Mammary epithelial cell (primary cell): ENCODE measurements around the gene ZNF672.

Experiments used
- CTCF ChIP-seq, 2 donors: IDR thresholded peaks in 1 of 2; conservative IDR thresholded peaks in 1 of 2; 2 replicates each; pipeline ENCODE4 v1.5.1; 2011 to 2012; ENCODE audit warnings: inconsistent platforms in 2 of 2, low read length in 2 of 2, mild to moderate bottlenecking in 2 of 2, control low read depth in 1 of 2, low read depth in 1 of 2; ENCODE audit not compliant: insufficient read depth in 1 of 2; ENCODE audit errors: extremely low read depth in 1 of 2
- EZH2 ChIP-seq: IDR thresholded peaks from 2 replicates; pipeline ENCODE4 v1.6.1; 2012; ENCODE audit warnings: low read length, inconsistent platforms, borderline replicate concordance

- TF ChIP-seq CTCF (conservative IDR thresholded peaks at IDR 0.05 in 1 of 2, IDR thresholded peaks at IDR 0.05 in 1 of 2; ENCODE audit: extremely low read depth in 1 of 2, insufficient read depth in 1 of 2, low read depth in 1 of 2, low read length in 2 of 2) = no peak
- TF ChIP-seq EZH2 = no peak
Observed at GRCh38 chr1:248800459-248800858, 37.6 kb upstream of the ZNF672 start.
